Subcutaneous adipose tissue (tissue), 4 donors: ENCODE measurements around the gene CRYGN. TPM values are rescaled to one million over a fixed set of nuclear protein-coding genes. Genes with fewer than 3 reads are reported as not detected.

Experiments used
- total RNA-seq, 4 donors: library from RNA; depleted of rRNA; stranded (reverse); fragments of >200 nt; gene quantifications; one replicate each; pipeline ENCODE4 v1.1.0, GENCODE V29; 2016
- TF ChIP-seq, protein P1 (sequence below): fragments of 450-650 bp; IDR thresholded peaks from one replicate; pipeline ENCODE4 v1.5.1; 2016; ENCODE audit warnings: low read depth, mild to moderate bottlenecking, control low read depth, antibody characterized with exemption, moderate library complexity

The CRYGN gene
- total RNA-seq, 4 donors from 2014 or later = 1.3 TPM; not detected in 3

DNA sequence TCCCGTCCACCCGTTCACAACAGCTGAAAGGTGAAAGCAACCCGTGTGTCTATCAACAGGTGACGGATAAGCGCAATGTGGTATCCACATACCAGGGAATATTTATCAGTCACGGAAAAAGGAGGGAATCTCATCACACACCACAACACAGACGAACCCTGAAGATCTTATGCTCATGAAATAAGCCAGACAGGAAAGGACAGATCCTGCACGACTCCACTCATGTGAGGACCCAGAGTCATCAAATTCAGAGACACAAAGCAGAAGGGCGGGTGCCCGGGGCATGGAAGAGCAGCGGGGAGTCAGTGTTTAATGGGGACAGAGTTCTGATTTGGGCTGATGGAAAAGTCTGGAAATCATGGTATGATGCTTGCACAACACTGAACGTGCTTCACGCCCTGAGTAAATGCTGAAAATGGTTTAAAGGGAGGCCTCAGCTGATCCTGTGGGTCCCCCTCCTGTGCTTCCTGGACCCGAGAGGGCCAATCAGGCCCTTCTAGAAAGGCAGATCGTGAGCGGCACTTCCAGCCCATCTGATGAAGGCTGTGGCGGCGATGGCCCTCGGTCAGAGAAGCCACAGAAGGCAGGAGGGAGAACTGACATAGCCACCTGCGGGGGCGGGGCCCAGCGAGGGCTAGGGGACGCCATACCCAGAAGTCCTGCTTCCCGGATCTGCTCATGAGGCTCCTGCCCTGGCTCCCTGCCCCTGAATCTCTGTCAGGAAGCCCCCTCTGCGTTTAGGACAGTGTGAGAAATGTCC lies 49.2 kb downstream of the CRYGN start:
- TF ChIP-seq, protein P1, sequence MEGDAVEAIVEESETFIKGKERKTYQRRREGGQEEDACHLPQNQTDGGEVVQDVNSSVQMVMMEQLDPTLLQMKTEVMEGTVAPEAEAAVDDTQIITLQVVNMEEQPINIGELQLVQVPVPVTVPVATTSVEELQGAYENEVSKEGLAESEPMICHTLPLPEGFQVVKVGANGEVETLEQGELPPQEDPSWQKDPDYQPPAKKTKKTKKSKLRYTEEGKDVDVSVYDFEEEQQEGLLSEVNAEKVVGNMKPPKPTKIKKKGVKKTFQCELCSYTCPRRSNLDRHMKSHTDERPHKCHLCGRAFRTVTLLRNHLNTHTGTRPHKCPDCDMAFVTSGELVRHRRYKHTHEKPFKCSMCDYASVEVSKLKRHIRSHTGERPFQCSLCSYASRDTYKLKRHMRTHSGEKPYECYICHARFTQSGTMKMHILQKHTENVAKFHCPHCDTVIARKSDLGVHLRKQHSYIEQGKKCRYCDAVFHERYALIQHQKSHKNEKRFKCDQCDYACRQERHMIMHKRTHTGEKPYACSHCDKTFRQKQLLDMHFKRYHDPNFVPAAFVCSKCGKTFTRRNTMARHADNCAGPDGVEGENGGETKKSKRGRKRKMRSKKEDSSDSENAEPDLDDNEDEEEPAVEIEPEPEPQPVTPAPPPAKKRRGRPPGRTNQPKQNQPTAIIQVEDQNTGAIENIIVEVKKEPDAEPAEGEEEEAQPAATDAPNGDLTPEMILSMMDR = no peak

DNA sequence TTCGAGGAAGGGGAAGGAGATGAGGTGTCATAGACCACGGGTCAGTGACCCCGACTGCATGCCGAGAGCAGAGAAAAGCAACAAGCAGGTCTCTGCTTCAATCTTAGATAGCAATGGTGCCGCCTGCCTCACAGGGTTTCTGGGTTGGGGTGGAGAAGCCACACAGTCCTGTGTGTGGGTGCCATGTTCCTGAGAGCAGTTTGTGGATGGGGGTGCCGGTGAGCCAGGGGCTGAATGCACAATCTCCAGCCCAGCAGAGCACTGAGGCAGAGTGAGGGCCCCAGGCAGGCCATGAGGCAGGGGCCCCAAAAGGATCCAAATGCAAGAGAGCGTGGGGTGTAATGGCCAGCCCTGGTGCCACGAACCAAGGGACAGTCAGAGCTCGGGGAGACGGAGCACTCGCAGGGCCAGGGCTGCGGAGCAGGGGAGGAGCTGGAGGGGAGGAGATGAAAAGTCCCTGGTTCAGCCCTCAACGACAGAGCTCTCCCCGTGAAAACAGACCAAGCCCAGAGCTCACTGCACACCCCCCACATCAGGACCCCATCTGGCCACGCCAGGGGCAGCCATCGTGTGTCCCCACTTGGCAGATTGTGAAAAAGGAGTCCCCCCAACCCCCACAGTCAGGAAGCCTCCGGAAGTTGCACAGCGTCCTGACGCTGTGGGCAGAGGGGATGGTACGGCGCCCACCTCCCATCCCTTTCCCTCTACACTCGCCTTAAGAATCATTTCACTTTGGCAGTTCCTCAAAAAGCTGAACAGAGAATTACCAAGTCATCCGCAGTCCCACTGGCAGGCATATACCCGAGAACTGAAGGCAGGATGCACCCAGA lies 50.0 kb downstream of the CRYGN start:
- TF ChIP-seq, protein P1 = no peak

DNA sequence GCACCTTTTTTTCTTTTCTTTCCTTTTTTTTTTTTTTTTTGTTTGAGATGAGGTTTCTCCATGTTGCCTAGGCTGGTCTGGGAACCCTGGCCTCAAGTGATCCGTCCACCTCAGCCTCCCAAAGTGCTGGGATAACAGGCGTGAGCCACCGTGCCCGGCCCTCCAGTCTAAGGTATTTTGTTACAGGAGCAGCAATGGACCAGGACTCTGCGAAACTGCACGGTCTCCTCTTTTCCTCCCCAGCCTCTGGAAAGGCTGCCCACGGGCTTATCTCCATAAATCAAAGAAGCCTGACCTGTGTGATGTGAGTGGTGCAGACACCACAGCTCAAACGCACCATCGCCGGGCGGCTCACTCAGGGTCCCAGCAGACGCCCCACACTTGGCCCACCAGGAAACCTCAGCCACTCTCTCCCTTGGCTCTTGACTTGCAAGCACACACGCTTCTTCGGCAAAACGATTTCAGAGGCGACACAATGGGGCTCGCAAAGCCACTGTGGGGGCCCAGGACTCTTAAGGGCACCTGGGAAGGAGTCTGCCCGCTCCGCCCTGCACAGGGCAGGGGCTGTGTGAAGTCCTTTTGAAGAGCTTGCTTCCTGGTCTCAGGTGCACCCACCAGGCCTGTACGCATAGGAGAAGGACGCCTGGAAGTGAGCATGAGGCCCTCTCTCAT lies 50.7 kb downstream of the CRYGN start:
- TF ChIP-seq, protein P1 = no peak

DNA sequence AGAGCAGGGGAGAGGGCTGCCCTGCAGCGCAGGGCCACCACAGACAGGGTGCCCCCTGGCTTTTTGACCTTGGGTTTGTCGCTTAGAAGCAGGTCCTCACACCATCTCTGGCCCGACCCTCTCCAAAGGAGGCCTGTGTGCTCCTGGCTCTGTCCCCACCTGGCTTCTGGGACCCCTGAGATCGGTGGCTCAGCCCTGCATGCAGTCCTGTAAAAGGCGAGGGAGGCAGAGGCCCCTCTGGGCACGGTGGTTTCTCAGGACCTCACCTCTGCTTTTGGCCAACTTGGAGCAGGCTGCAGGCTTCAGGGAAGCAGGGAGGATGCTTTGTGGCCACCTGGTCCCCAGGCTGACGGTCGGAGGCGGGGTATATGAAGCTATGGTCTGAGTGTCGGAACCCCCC lies 51.5 kb downstream of the CRYGN start:
- TF ChIP-seq, protein P1 = no peak

DNA sequence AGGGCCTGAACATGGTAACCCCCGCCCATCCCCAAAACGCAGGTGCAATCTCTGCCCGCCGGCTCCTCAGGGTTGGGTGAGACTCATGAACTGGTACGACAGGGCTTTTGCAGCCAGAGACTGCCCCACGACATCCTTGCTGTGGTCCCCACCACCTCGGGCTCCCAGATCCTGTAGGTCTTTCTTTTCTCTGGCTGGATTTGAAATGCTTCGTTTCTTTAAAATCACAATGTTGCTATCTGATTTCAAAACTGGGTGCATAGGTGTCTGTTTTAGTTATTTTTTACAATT lies 52.0 kb downstream of the CRYGN start:
- TF ChIP-seq, protein P1 = no peak

DNA sequence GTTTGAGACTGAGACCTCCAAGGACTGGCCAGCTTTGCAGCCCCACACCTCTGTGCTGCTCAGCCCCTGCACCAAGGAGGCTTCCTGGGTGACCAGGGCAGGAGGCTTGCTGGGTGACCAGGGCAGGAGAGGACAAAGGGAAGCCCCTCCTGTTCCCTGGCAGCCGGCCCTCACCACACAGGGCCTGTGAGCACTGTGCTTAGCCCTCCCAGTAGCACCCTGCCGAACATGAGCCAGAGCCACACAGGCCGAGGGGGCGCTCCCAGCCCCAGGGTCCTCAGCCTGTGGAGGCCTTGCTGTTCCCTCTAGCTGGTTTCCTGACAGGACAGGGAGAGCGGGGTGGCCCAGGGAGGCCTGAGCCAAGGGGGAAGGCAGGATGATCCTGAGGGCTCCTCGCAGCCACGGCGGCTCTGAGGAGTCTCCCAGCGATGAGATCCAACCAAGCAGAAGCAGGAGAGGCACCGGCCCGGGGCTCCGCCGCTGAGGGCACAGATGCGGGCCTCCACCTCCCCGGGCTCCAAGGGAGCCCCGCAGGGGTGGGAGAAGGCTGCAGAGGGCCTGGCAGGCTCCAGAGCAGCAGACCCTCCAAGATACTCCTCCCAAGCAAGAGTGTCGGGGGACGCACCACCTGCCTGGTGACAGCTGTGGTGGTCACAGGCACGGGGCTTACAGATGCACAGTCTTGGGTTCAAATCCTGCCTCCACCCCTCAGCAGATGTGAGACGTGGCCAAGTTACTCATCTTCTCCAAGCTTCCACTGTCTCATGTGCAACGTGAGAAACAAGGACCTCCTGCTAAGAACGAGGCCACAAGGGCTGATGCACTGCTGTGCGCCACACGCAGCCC lies 52.6 kb downstream of the CRYGN start:
- TF ChIP-seq, protein P1 = no peak
